Activated T-cell treated with anti-CD3 and anti-CD28 coated beads for 1 hour (primary cell): Measurements from ENCODE around the gene NUDT2.

Experiments used
- DNase-seq: peaks from one replicate; pipeline ENCODE4 v3.0.0-alpha.2; 2020; ENCODE audit warnings: low read depth

NUDT2 gene

DNA sequence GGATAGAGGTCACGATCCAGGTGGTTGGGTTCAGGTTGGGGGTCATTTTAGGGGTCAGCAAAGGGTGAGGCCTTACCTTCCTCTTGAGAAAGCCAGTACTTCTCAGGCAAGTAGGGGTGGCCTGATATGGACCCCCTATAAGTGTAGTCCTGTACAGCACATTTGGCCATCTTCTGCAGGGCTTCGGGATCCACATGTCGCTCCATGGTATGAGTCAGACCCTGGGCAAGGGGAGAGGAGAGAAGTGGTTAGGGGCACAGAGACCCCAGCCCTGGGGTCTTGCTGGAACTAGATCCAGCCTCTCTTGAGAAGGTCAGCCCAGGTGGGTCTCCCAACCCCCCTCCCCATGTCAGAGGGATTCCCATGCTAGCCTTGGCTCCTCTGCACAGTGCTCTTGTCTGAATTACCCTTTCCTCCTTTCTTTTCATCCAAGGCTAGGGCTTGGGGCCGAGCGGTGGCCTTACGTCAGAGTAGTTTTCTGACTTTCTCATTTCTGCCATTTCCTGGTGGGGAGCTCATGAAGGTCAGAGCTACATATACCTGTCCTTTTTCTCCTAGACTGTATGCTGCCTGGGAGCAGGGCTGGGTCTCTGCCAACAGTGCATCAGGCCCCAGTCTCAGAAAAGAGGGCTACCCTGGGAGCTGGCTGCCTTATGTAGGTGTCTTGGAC lies 56.3 kb downstream of the NUDT2 start:
- no peak for DNase-seq

DNA sequence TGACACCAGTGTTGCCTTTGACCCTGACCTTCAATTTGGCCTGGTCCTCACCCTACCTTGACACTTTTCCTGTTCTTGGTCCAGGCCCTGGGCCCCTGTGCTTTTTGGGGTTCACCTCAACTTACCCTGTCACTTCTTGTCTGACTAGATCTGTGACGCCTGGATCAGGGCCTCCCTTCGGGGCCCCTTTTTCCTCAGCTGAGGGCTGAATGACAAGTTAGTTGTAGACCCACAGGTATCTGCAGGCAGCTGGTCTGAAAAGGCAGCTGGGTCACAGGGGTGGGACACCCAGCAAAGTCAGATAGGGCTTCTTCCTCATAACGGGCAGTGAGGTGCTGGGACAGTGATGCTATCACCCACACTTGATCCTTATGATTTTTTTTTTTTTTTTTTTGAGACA lies 57.3 kb downstream of the NUDT2 start:
- DNase-seq = no peak

GRCh38 chr9:34387239-34387638 lies 57.9 kb downstream of the NUDT2 start:
- no peak for DNase-seq

GRCh38 chr9:34392511-34392910 lies 63.1 kb downstream of the NUDT2 start:
- DNase-seq = no peak
